ENCODE data around the gene TSNAXIP1.
"Not testable (repeated sequence)": the region's sequence is repeated elsewhere in the genome, so short reads cannot be mapped to it uniquely, and the experiment has no call there.

Gene TSNAXIP1

GRCh38 chr16:67834242-67834614 is 27.5 kb downstream of the TSNAXIP1 start:
- DNase-seq, result no peak

GRCh38 chr16:67837190-67837589 is 30.5 kb downstream of the TSNAXIP1 start:
- not testable (repeated sequence) for DNase-seq

GRCh38 chr16:67837811-67838210 is 31.1 kb downstream of the TSNAXIP1 start:
- DNase-seq, result no peak

GRCh38 chr16:67841198-67841815 is 34.6 kb downstream of the TSNAXIP1 start:
- no peak for DNase-seq

- DNase-seq, result peak; percentile 83
Measured at GRCh38 chr16:67841816-67842508, 35.3 kb downstream of the TSNAXIP1 start, which contains the start of gene THAP11. Gene THAP11 (plus strand): TSS chr16:67842320. CDS start chr16:67842555, 235 bp downstream.

GRCh38 chr16:67842509-67843342 is 36.0 kb downstream of the TSNAXIP1 start:
- no peak for DNase-seq

GRCh38 chr16:67843343-67843765 is 36.7 kb downstream of the TSNAXIP1 start:
- DNase-seq, result no peak

- DNase-seq, result no peak
Measured at GRCh38 chr16:67844497-67844896, 37.8 kb downstream of the TSNAXIP1 start.

- no peak for DNase-seq
Measured at GRCh38 chr16:67845291-67846062, 38.8 kb downstream of the TSNAXIP1 start.

GRCh38 chr16:67846063-67846319 is 39.3 kb downstream of the TSNAXIP1 start:
- DNase-seq, result no peak

- peak; percentile 86 for DNase-seq
Measured at GRCh38 chr16:67846320-67847063, 39.8 kb downstream of the TSNAXIP1 start, which contains the start of gene NUTF2. Gene NUTF2 (plus strand): TSS chr16:67846933. CDS start chr16:67865131, 18,198 bp downstream.

- peak; percentile 12 for DNase-seq
Measured at GRCh38 chr16:67847064-67847861, 40.6 kb downstream of the TSNAXIP1 start, which contains the start of gene CENPT. Gene CENPT (minus strand): TSS chr16:67847693. CDS start chr16:67833859, 13,834 bp downstream.

GRCh38 chr16:67848118-67848517 is 41.4 kb downstream of the TSNAXIP1 start:
- no peak for DNase-seq

GRCh38 chr16:67853670-67854069 is 47.0 kb downstream of the TSNAXIP1 start:
- DNase-seq, result no peak

GRCh38 chr16:67855789-67856188 is 49.1 kb downstream of the TSNAXIP1 start:
- no peak for DNase-seq

- no peak for DNase-seq
Measured at GRCh38 chr16:67856927-67857546, 50.3 kb downstream of the TSNAXIP1 start.

- peak; percentile 84 for DNase-seq
Measured at GRCh38 chr16:67857547-67858233, 51.0 kb downstream of the TSNAXIP1 start.

GRCh38 chr16:67858500-67858899 is 51.8 kb downstream of the TSNAXIP1 start:
- no peak for DNase-seq

GRCh38 chr16:67860589-67861398 is 54.1 kb downstream of the TSNAXIP1 start:
- no peak for DNase-seq

All from T1000 (cell line).